Activated CD8-positive, alpha-beta memory T cell treated with anti-CD3 and anti-CD28 coated beads for 4 hours (primary cell): Measurements from ENCODE around the gene DOCK2.

Experiments used
- DNase-seq, 2 donors: peaks; one replicate each; pipeline ENCODE4 v3.0.0-alpha.2; 2020; ENCODE audit warnings: low read depth in 2 of 2

DOCK2 gene

DNA sequence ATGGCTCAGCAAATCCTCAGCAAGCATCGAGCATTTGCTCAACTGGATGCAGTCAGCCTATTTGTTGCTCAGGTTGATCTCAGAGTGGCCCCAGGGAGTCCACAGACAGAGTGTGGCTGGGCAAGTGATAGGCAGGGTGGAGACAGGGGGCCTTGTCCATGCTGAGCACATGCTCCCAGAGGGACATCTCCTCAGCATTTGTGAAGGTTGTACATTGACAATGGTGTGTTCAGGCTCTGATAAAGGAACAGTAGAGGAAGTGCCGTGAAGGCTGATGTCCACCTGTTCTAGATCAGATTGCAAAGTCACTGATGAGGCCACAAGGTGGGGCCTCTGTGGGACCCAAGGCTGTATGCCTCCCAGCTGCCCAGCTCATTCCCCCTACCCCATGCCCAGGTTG, 418.5 kb downstream of the DOCK2 start:
- DNase-seq: no peak

DNA sequence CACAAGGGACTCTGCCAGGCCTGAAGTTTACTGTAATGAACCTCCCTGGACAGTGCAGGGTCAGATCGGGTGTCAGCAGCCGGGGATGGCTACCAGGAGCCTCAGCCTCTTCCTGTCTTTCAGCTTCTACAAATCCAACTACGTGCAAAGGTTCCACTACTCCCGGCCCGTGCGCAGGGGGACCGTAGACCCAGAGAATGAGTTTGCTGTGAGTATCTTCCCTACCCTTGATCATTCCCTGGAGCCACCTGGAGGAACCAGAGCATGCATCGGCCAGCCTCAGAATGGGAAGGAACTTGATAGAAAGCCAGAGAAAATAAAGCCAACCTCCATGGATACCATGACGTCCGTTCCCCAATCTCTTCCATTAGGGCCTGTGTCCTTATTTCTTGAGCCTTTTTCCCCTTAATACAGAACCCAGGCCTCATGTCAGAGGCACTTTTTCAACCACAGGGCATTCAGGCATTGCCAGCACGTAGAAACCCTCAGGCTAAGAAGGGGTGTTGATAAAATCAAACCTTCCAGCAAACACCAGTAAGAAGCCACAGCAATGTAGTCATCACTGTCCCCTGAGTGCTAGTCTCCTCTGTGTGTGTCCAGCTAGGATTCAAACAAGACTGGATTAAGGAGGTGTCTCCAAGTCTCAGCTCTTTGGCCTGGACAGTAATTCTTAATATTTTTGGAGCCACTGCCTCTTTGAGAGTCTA, 419.6 kb downstream of the DOCK2 start:
- no peak for DNase-seq

DNA sequence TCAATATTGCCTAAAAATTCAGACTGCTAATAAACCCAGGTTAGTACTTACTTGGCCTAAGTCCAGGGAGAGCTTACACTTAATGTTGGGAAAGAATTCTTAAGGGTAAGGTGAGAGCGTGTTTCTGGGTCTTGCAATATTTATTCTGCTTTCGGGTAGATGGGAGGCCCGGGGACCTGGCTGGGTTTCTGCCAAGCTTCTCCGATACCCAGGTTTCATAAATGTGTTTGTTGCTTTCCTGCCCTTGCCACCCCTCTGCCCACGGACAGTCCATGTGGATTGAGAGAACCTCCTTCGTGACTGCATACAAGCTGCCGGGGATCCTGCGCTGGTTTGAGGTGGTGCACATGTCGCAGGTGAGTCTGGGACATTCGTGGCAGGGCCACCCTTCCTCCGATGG, 420.2 kb downstream of the DOCK2 start:
- no peak for DNase-seq

DNA sequence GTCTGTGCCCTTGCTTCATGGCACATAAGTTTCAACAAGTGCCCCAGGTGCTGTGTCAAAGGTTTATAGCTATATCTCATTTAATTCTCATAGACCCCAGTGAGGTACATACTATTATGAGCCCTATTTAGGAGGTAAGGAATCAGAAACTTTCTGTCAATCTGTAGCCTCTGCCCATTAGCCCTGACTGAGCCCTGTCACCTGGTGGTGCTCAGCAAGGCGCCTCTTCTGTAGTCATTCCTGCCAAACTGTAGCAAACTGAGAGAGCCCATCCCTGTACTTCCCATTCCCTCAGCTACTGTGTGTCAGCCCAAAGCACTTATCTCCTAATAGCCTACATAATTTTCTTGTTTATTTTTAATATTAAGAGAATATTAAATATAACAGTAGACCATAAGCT, 422.1 kb downstream of the DOCK2 start:
- DNase-seq: no peak

DNA sequence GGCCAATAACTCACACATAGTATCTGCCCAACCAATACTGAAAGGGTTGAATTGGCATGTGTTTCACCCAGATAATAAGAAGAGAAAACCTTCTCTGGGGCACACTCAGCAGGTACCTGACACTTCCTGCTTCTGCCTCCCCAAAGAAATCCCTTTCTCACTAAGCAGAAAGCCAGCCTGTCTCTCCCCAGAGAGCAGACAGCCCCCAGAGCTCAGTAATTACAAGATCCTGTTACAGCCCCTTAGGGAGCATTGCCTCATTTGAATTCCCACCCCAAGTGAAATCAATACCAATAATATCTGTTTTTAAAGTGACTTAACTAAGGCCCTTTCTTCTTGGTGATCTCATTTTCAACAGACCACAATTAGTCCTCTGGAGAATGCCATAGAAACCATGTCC, 430.1 kb downstream of the DOCK2 start:
- DNase-seq: no peak

DNA sequence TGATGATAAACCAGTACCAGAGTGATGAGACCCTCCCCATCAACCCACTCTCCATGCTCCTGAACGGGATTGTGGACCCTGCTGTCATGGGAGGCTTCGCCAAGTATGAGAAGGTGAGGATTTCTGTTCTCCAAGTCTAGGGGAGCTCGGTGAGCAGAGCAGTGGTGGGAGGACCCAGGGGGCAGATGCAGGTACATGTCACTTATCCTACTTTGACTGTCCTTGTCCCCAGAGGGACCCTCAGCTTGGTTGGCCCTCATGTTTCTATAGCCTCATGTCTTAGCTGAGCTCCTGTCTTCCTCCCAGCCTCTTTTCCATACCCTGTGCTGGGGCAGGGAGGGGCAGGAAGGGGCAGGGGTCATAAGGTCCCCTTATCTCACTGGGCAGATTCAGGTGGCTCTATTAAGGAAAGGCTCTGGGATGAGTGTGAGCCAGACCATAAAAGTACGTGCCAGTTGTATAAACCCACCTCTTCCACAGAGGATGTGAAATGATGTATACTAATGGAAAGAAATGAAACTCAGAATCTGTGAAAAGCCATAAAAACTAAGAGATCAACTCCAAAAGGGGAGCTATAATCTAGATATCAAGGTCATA, 430.6 kb downstream of the DOCK2 start:
- DNase-seq: no peak

DNA sequence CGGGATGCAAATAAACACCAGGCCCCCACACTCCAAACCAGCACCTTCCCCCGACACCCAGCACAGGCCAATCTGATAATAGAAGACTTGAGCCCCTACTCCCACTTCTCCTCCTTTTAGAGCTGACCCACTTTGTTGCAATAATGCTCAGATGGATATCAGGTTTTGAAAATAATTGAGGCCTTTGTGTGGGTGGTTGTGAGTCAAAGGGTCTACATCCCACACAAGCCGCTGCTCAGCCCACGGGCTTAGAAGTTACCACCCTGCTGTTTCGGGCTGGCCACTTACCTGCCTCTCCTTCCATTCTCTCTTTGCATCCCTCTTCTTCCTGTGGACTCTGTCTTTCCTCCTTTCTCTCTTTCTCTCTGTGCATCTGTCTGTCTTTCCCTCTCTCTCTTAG, 432.4 kb downstream of the DOCK2 start:
- DNase-seq: no peak

DNA sequence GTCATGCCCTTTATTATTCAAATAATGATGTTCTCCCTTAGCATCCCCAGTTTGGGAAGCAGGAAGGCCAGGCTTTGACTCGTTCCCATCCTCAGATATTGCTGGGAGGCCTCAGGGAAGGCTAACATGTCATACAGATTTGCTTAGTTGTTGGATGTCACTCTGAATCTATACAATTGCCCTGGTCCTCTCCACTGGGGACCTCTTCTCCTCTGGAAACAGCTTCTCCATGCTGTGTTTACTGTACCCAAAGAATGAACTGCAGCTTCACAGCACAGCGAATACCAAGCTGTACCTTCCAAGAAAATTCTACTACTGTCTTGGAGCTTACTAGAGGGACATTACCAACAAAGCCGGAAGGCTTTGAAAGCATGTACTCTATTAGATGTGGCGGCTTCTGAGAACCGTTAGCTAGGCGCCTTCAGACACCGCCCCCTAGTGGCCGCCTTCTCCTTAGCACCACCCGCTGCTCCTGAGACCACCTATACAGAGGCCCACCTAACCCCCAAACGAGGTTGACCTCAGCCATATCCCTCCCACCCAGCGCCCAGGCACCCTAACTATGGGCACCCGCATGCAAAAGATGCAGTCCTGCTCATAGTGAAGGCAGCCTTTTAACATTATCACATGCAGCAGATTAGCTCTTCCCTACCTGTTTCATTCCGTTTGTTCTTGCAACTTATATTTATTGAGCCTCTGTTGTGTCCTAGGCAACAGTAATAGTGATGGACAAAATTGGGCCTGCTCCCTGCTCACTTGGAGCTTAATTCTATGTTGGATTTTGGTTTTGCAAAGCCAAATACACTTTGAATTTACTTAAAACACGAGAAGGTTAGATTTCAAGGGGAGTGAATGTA, 433.7 kb downstream of the DOCK2 start:
- DNase-seq: no peak

GRCh38 chr5:170071748-170072147, 434.7 kb downstream of the DOCK2 start:
- DNase-seq: no peak

GRCh38 chr5:170075696-170076095, 438.6 kb downstream of the DOCK2 start:
- DNase-seq: no peak

DNA sequence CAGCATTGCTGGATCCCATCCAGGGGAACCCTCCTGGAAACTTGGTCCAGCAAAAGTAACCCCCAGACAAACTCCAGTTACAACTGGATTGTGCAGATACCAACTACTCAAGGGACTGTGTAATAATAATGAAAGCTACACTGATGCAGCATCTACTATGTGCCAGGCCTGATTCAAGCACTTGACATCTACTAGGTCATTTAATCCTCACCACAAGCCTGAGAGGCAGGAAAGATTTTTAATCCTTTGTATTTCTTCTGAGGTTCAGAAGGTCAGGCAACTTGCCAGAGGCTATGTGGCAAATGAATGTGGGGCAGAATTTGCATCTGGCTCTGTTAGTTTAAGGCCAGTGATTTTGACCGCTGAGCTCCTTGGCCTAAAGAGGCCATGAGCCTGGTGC, 439.1 kb downstream of the DOCK2 start:
- no peak for DNase-seq

DNA sequence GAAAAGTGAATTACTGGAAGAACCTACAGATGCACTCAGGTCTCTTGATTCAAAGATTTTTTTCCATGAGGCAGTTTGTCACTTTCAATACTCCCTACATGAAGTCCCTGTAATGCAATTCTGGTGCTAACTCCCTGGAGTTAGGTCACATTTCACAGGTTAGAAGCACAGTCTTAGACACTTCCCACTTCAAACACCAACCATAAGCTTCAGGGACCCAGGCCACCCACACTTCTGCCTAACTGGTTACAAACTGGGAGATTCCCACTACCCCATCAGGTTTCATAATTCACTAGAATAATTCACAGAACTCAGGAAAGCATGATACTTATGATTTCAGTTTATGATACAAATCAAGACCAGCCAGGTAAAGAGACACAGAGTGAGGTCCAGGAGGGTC, 439.7 kb downstream of the DOCK2 start:
- DNase-seq: no peak

- no peak for DNase-seq
Measured at GRCh38 chr5:170077526-170077925, 440.5 kb downstream of the DOCK2 start.

- no peak for DNase-seq
Measured at GRCh38 chr5:170078458-170078857, 441.4 kb downstream of the DOCK2 start.

GRCh38 chr5:170078931-170079330, 441.9 kb downstream of the DOCK2 start:
- no peak for DNase-seq

DNA sequence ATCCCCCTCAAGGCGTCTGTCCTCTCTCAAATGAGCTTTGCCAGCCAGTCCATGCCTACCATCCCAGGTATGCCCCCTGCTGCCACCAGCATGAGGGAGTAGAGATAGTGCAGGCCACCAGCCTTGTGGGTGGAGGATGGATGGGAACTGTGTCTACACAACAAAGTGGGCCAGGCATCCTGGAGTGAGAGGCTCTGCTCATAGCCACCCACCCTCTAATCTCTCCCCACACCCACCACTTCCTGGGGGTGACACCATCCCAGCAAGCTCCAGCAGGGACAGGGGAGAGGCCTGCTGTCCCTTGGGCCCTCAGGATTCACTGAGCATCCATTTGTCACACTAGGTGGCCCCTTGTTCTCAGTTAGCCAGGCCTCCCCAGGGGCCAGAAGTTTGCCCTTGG, 443.1 kb downstream of the DOCK2 start:
- no peak for DNase-seq

DNA sequence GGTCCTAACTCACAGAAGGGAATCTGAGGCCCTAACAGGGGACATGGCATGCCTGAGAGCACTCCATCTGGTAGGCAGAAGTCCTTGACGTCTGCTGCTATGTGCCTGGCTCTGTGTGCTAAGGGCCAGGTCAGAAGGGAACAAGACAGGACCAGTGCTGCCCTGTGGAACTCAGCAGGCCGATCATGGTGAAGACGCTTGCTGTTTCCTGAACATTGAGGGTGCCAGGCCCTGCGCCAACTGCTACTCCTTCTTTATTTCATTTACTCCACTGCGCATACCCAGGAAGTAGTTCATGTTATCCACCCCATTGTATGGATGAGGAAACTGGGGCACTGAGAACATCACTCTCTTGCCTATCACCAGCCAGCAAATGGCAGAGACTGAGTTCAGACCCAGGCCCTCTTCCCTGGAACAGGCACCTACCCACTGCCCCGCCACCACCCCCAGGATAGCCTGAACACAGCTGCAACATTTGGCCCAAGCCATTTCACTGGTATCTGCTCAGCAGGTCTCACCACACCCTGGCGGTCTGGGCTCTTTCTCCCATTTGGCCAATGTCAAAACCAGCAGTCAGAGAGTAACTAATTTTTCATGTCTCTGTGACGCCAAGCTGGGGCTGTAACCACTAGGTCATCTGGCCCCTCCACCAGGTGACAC, 443.8 kb downstream of the DOCK2 start:
- DNase-seq: no peak

- DNase-seq: no peak
Measured at GRCh38 chr5:170081616-170082015, 444.5 kb downstream of the DOCK2 start.

DNA sequence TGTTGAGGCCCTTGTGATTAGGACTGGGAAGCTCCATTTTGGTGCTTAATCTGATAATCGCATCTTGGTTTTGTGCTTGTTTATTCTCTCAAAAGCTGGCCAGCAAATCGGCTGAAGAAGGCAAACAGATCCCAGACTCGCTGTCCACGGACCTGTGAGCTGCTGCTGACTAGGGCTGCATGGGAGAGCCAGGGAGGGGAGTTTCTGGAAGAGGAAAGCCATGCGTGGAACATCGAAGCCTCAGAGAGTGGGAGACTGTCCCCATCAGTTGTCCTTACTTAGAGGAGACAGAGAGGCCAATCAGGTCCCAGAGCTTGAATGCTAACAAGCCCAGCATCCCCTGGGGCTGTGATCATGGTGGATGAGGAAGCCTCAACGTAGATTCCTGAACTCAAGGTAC, 445.6 kb downstream of the DOCK2 start:
- DNase-seq: no peak

DNA sequence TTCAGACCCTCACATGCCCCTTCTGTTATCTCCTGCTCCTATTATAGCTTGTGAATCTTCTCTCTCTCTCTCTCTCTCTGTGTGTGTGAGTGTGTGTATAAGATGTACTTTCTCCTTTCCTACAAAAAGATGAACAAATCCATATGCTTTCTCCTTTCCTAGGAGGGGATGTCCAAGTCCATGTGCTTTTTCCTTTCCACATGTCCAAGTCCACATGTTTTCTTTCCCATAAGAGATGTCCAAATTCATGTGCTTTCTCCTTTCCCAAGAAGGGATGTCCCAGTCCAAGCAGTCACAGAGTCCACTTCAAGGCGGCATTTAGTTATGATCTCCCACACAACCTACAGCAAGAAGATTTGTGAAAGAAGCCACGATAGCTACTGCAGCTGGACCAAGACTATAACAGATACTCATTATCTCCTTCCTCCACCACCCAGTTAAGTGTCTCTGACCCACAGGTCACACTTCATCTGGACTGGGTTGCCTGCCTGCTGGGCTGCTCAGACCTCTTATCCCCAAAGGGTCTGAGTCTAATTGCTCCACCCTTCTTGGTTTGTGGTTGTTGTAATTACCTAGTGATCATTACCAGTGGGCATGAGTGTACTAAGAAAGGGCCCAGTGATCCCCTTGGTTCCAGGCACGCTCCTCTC, 450.2 kb downstream of the DOCK2 start:
- no peak for DNase-seq

DNA sequence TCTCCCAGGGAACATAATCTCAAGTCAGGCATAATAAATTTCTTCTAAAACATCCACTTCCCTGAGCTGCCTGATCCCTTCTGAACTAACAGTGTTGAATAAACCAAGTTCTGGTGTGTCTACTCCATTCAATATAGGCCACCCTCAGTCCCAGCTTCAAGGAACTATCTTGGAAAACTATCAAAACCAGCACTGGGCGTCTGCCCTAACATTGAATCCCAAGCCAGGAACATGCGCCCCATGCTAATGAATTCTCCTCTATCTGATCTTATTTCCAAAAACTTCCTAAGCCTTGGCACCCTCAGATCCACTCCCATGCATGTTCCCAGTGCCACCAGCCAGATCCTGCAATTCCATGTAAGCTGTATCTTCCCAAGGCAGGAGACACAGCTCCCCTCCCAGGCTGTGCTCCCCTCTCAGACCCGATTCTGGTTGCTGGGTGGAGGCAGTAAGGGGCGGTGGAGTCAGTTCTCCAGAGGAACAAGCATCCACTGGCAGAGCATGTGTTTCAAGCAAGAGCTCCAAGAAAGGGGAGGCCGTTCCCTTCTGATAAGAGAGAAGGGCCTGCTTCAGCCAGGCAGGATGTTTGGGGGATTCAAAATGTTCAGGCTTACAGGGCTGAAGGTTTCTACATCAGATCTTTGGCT, 455.5 kb downstream of the DOCK2 start:
- no peak for DNase-seq
